Loucy (cell line): Measurements from ENCODE around the gene OR8K5.

Source experiments
- H2AFZ ChIP-seq: fragments of 200-600 bp; sonication (generic); 2 replicates; pipeline ENCODE4 v1.6.0; 2016; ENCODE audit warnings: antibody characterized with exemption, mild to moderate bottlenecking, low read length, moderate library complexity
- H3F3A ChIP-seq: fragments of 200-600 bp; 2 replicates; pipeline ENCODE4 v1.6.0; 2016; ENCODE audit warnings: antibody characterized with exemption, low read depth, mild to moderate bottlenecking
- H3K27me3 ChIP-seq: fragments of 200-600 bp; sonication (generic); 2 replicates; pipeline ENCODE4 v1.6.1; 2014; ENCODE audit warnings: low read length, mild to moderate bottlenecking; ENCODE audit not compliant: insufficient read depth, poor library complexity, severe bottlenecking
- H3K36me3 ChIP-seq: fragments of 200-600 bp; sonication (generic); 2 replicates; pipeline ENCODE4 v1.6.1; 2016; ENCODE audit warnings: low read length; ENCODE audit not compliant: insufficient read depth
- H3K4me1 ChIP-seq: fragments of 200-600 bp; sonication (generic); 2 replicates; pipeline ENCODE4 v1.5.1; 2014; ENCODE audit warnings: low read length, mild to moderate bottlenecking; ENCODE audit not compliant: insufficient read depth, poor library complexity, severe bottlenecking
- H3K4me2 ChIP-seq: fragments of 200-600 bp; sonication (generic); 2 replicates; pipeline ENCODE4 v1.6.0; 2014; ENCODE audit warnings: antibody characterized with exemption, low read length, low read depth, mild to moderate bottlenecking; ENCODE audit not compliant: poor library complexity, severe bottlenecking
- H3K4me3 ChIP-seq: fragments of 200-600 bp; sonication (generic); 2 replicates; pipeline ENCODE4 v1.5.1; 2014; ENCODE audit warnings: low read length, mild to moderate bottlenecking, mixed read lengths; ENCODE audit not compliant: poor library complexity, severe bottlenecking
- H3K79me2 ChIP-seq: fragments of 200-600 bp; sonication (generic); 2 replicates; pipeline ENCODE4 v1.6.1; 2014; ENCODE audit warnings: low read length; ENCODE audit not compliant: insufficient read depth
- H3K9ac ChIP-seq: fragments of 200-600 bp; sonication (generic); 2 replicates; pipeline ENCODE4 v1.6.0; 2014; ENCODE audit warnings: mild to moderate bottlenecking, low read depth, low read length, moderate library complexity; ENCODE audit not compliant: poor library complexity, severe bottlenecking
- H3K9me2 ChIP-seq: fragments of 200-600 bp; sonication (generic); replicated peaks from 2 replicates; pipeline ENCODE4 v1.6.1; 2016; ENCODE audit warnings: low read depth, low read length, mixed read lengths
- H3K9me3 ChIP-seq: fragments of 200-600 bp; sonication (generic); 2 replicates; pipeline ENCODE4 v1.6.1; 2014; ENCODE audit warnings: mild to moderate bottlenecking, antibody characterized with exemption, low read length, low read depth; ENCODE audit not compliant: insufficient read depth
- H4K20me1 ChIP-seq: fragments of 200-600 bp; sonication (generic); 2 replicates; pipeline ENCODE4 v1.6.0; 2014; ENCODE audit warnings: antibody characterized with exemption, low read length, mild to moderate bottlenecking; ENCODE audit not compliant: insufficient read depth, poor library complexity, severe bottlenecking
- CTCF ChIP-seq: fragments of 200-600 bp; sonication (generic); conservative IDR thresholded peaks from 2 replicates; pipeline ENCODE4 v1.5.1; 2014; ENCODE audit warnings: mild to moderate bottlenecking, antibody characterized with exemption, low read length
- EZH2phosphoT487 ChIP-seq: fragments of 200-600 bp; IDR thresholded peaks from 2 replicates; pipeline ENCODE4 v1.6.1; 2018; ENCODE audit warnings: antibody characterized with exemption, mild to moderate bottlenecking, moderate library complexity, borderline replicate concordance

OR8K5 gene

GRCh38 chr11:56122073-56122472, 38.0 kb downstream of the OR8K5 start, which contains the start of gene OR8H3:
OR8H3 (plus strand) TSS chr11:56122373; CDS start chr11:56122373, 0 bp downstream.
- no peaks in the 10 kb centered on the region for H3K36me3 ChIP-seq
- no peaks in the 10 kb centered on the region for H3K4me1 ChIP-seq
- H4K20me1 ChIP-seq: no peaks in the 10 kb centered on the region
- H3K9me3 ChIP-seq: no peaks in the 10 kb centered on the region
- no peak within 1 kb of the TSS for H3K4me3 ChIP-seq
- no peaks in the 10 kb centered on the region for H3K79me2 ChIP-seq
- no peaks in the 10 kb centered on the region for H3K9me2 ChIP-seq
- no peak within 1 kb of the TSS for H3K9ac ChIP-seq
- no peaks in the 10 kb centered on the region for H3F3A ChIP-seq
- H2AFZ ChIP-seq: no peak within 1 kb of the TSS
- TF ChIP-seq EZH2phosphoT487 (no peak), CTCF (no peak)
- no peaks in the 10 kb centered on the region for H3K27me3 ChIP-seq
- H3K4me2 ChIP-seq: no peak within 1 kb of the TSS
